Upper lobe of left lung (tissue), 6 donors: Measurements from ENCODE around the gene ADCY5. TPM values are rescaled to one million over a fixed set of nuclear protein-coding genes. Genes with fewer than 3 reads are reported as not detected.

Experiments
- ATAC-seq, 2 donors: fragments of 200-7000 bp; cut with Tn5 transposase; one replicate each; pipeline ENCODE4 v1.9.1; 2022; ENCODE audit warnings: mild to moderate bottlenecking in 2 of 2, moderate library complexity in 2 of 2; ENCODE audit not compliant: low FRiP score in 2 of 2
- DNase-seq, 2 donors: peaks; one replicate each; pipeline ENCODE4 v3.0.0-alpha.2; 2019 to 2020
- H3K27ac ChIP-seq, 4 donors: fragments of 200-600 bp; sonication (generic); one replicate each; pipeline ENCODE4 v1.5.1; 2016 to 2019
- H3K27me3 ChIP-seq, 4 donors: fragments of 200-600 bp; sonication (generic); one replicate each; pipeline ENCODE4 v1.5.1; 2017 to 2019
- H3K36me3 ChIP-seq, 4 donors: fragments of 200-600 bp; sonication (generic); one replicate each; pipeline ENCODE4 v1.5.1; 2016 to 2019
- H3K4me1 ChIP-seq, 4 donors: fragments of 200-600 bp; sonication (generic); one replicate each; pipeline ENCODE4 v1.5.1; 2018 to 2019
- H3K4me3 ChIP-seq, 4 donors: fragments of 200-600 bp; sonication (generic); one replicate each; pipeline ENCODE4 v1.5.1; 2017 to 2019; ENCODE audit warnings: mild to moderate bottlenecking in 2 of 4, moderate library complexity in 1 of 4
- H3K9me3 ChIP-seq, 4 donors: fragments of 200-600 bp; sonication (generic); one replicate each; pipeline ENCODE4 v1.5.1; 2018 to 2019
- CTCF ChIP-seq, 6 experiments: fragments of 450-650 bp in 4 of 6; fragments of 200-600 bp in 2 of 6; sonication (generic) in 2 of 6; IDR thresholded peaks; one replicate each; pipeline ENCODE4 v1.5.1; 2016 to 2019; ENCODE audit warnings: antibody characterized with exemption in 6 of 6
- EP300 ChIP-seq, 4 donors: sonication (generic); formaldehyde crosslinking; IDR thresholded peaks; one replicate each; pipeline ENCODE4 v1.5.1; 2017; ENCODE audit warnings: antibody characterized with exemption in 4 of 4, control low read depth in 2 of 4
- POLR2A ChIP-seq, 4 donors: fragments of 450-650 bp; IDR thresholded peaks; one replicate each; pipeline ENCODE4 v1.5.1; 2016 to 2017; ENCODE audit warnings: antibody characterized with exemption in 4 of 4, mild to moderate bottlenecking in 2 of 4
- POLR2AphosphoS5 ChIP-seq, 2 donors: sonication (generic); formaldehyde crosslinking; IDR thresholded peaks; one replicate each; pipeline ENCODE4 v1.5.1; 2017; ENCODE audit warnings: antibody characterized with exemption in 2 of 2
- WGBS, 2 donors: methylation state at CpG; one replicate each; pipeline ENCODE4 v1.1.5; 2017 to 2018; 5-methylcytosine and 5-hydroxymethylcytosine counted together
- total RNA-seq, 6 donors: library from RNA; depleted of rRNA in 4 of 6; stranded (reverse); fragments of >200 nt in 4 of 6; gene quantifications; one replicate each; pipeline versions ENCODE4 v1.1.0 to v1.2.1, GENCODE V29; 2016 to 2021
- donor health status: DM: no; HTN: no; CAD: no; lungs with moderate emphysema.
- donor health status: DM: no; HTN: yes; CAD: no; lungs with severe emphysema.

ADCY5 gene
- total RNA-seq, 6 donors from 2014 or later = 2.1 to 23.0 (median 3.2) TPM

- 94 to 98% methylated on average over 3 of the region's 3 CpGs for WGBS, 2 donors
- Histone ChIP-seq H3K27me3 (no peaks in the 10 kb centered on the region), H3K4me3 (no peak overlapping the region), H3K27ac (no peak overlapping the region), H3K4me1 (peaks cover 0 to 9% (median 1%) of the 10 kb centered on the region in 4 donors), H3K36me3 (no peaks in the 10 kb centered on the region), H3K9me3 (no peaks in the 10 kb centered on the region)
- DNase-seq (no peak), ATAC-seq (no peak)
- TF ChIP-seq POLR2AphosphoS5 (IDR thresholded peaks at IDR 0.05) (no peak), POLR2A (IDR thresholded peaks at IDR 0.05) (no peak), EP300 (IDR thresholded peaks at IDR 0.05) (no peak), CTCF (IDR thresholded peaks at IDR 0.05) (no peak)
These were observed 79.8 kb downstream of the ADCY5 start for GRCh38 chr3:123369085-123369484.

GRCh38 chr3:123367467-123368154 lies 81.3 kb downstream of the ADCY5 start:
- no peak overlapping the region for H3K4me3 ChIP-seq
- H3K27ac ChIP-seq = no peak overlapping the region
- DNase-seq (no peak), ATAC-seq (no peak)
- 67 to 73% methylated on average over 8 to 9 of the region's 9 CpGs for WGBS, 2 donors
- H3K36me3 ChIP-seq = no peaks in the 10 kb centered on the region
- no peaks in the 10 kb centered on the region for H3K27me3 ChIP-seq
- H3K9me3 ChIP-seq = no peaks in the 10 kb centered on the region
- H3K4me1 ChIP-seq = no peaks in the 10 kb centered on the region
- TF ChIP-seq POLR2AphosphoS5 (IDR thresholded peaks at IDR 0.05) = no peak
- no peak for TF ChIP-seq EP300 (IDR thresholded peaks at IDR 0.05)
- no peak for TF ChIP-seq CTCF (IDR thresholded peaks at IDR 0.05)
- no peak for TF ChIP-seq POLR2A (IDR thresholded peaks at IDR 0.05)

GRCh38 chr3:123365450-123366143 lies 83.3 kb downstream of the ADCY5 start:
- Histone ChIP-seq H3K36me3 (no peaks in the 10 kb centered on the region), H3K4me1 (no peaks in the 10 kb centered on the region), H3K27me3 (no peaks in the 10 kb centered on the region), H3K4me3 (no peak overlapping the region), H3K27ac (no peak overlapping the region), H3K9me3 (no peaks in the 10 kb centered on the region)
- ATAC-seq = no peak
- WGBS, 2 donors = 73 to 75% methylated on average over 6 of the region's 6 CpGs
- DNase-seq = no peak
- no peak for TF ChIP-seq CTCF (IDR thresholded peaks at IDR 0.05)

- DNase-seq (no peak), ATAC-seq (no peak)
- TF ChIP-seq EP300 (IDR thresholded peaks at IDR 0.05) = no peak
- no peak for TF ChIP-seq POLR2A (IDR thresholded peaks at IDR 0.05)
- no peak for TF ChIP-seq POLR2AphosphoS5 (IDR thresholded peaks at IDR 0.05)
- TF ChIP-seq CTCF (IDR thresholded peaks at IDR 0.05) = no peak
- H3K4me1 ChIP-seq = no peaks in the 10 kb centered on the region
- H3K27me3 ChIP-seq = no peaks in the 10 kb centered on the region
- H3K4me3 ChIP-seq = no peak overlapping the region
- H3K27ac ChIP-seq = no peak overlapping the region
- WGBS, 2 donors = 69 to 78% methylated on average over 4 of the region's 4 CpGs
- no peaks in the 10 kb centered on the region for H3K9me3 ChIP-seq
- H3K36me3 ChIP-seq = no peaks in the 10 kb centered on the region
These were observed 87.8 kb downstream of the ADCY5 start for GRCh38 chr3:123361071-123361470.

GRCh38 chr3:123357275-123357674 lies 91.6 kb downstream of the ADCY5 start:
- no peak overlapping the region for H3K27ac ChIP-seq

More at GRCh38 chr3:123357275-123357674, 91.6 kb downstream of the ADCY5 start:
- WGBS, 2 donors = 75 to 80% methylated on average over 3 of the region's 3 CpGs
- Histone ChIP-seq H3K27me3 (no peaks in the 10 kb centered on the region), H3K4me3 (no peak overlapping the region), H3K9me3 (no peaks in the 10 kb centered on the region), H3K36me3 (no peaks in the 10 kb centered on the region), H3K4me1 (no peaks in the 10 kb centered on the region)
- no peak for DNase-seq
- TF ChIP-seq EP300 (IDR thresholded peaks at IDR 0.05) (no peak), CTCF (IDR thresholded peaks at IDR 0.05) (no peak), POLR2AphosphoS5 (IDR thresholded peaks at IDR 0.05) (no peak), POLR2A (IDR thresholded peaks at IDR 0.05) (no peak)
- ATAC-seq = no peak
